HepG2 (cell line): ENCODE data around the gene ACTRT2.

Experiments used
- CBX5 ChIP-seq: sonication (generic); formaldehyde crosslinking; IDR thresholded peaks from 2 replicates; pipeline ENCODE4 v1.4.0; 2020; ENCODE audit warnings: missing genetic modification reagents, borderline replicate concordance
- HOXA7 ChIP-seq: sonication (generic); formaldehyde crosslinking; IDR thresholded peaks from 2 replicates; pipeline ENCODE4 v1.8.1; 2022; ENCODE audit warnings: mild to moderate bottlenecking, missing genetic modification reagents, moderate library complexity
- MED8 ChIP-seq: sonication (generic); formaldehyde crosslinking; IDR thresholded peaks from 2 replicates; pipeline ENCODE4 v1.8.1; 2023; ENCODE audit warnings: mild to moderate bottlenecking, missing genetic modification reagents; ENCODE audit not compliant: insufficient replicate concordance
- NFYB ChIP-seq: sonication (generic); formaldehyde crosslinking; IDR thresholded peaks from 2 replicates; pipeline ENCODE4 v1.4.0; 2020; ENCODE audit warnings: missing genetic modification reagents
- NPAS2 ChIP-seq: sonication (generic); formaldehyde crosslinking; IDR thresholded peaks from 2 replicates; pipeline ENCODE4 v1.8.0; 2022; ENCODE audit warnings: mild to moderate bottlenecking, missing genetic modification reagents, borderline replicate concordance
- SCMH1 ChIP-seq: sonication (generic); formaldehyde crosslinking; IDR thresholded peaks from 2 replicates; pipeline ENCODE4 v1.9.0; 2021; ENCODE audit warnings: missing genetic modification reagents, mild to moderate bottlenecking, borderline replicate concordance
- TBP ChIP-seq: sonication (generic); formaldehyde crosslinking; IDR thresholded peaks from 2 replicates; pipeline ENCODE4 v1.5.0; 2020; ENCODE audit warnings: missing genetic modification reagents
- ZBTB43 ChIP-seq: sonication (generic); formaldehyde crosslinking; conservative IDR thresholded peaks from 2 replicates; pipeline ENCODE4 v1.4.0; 2020; ENCODE audit warnings: missing genetic modification reagents
- ZKSCAN8 ChIP-seq: IDR thresholded peaks from 2 replicates; pipeline ENCODE4 v1.6.1; 2016; ENCODE audit warnings: borderline replicate concordance, missing genetic modification reagents, missing compliant biosample characterization
- ZNF274 ChIP-seq: sonication (generic); formaldehyde crosslinking; IDR thresholded peaks from 2 replicates; pipeline ENCODE4 v1.5.1; 2020; ENCODE audit warnings: mild to moderate bottlenecking, missing genetic modification reagents
- TF ChIP-seq, protein P1 (sequence below): sonication (generic); formaldehyde crosslinking; IDR thresholded peaks from 2 replicates; pipeline ENCODE4 v1.4.0; 2020; ENCODE audit warnings: missing genetic modification reagents, borderline replicate concordance
- TF ChIP-seq, protein P2 (sequence below): sonication (generic); formaldehyde crosslinking; IDR thresholded peaks from 2 replicates; pipeline ENCODE4 v1.4.0; 2020; ENCODE audit warnings: missing genetic modification reagents

GRCh38 chr1:3009556-3009955, 11.7 kb upstream of the ACTRT2 start:
- no peak for TF ChIP-seq MED8
- no peak for TF ChIP-seq ZBTB43 (CRISPR knock-in tag)
- TF ChIP-seq TBP = no peak
- TF ChIP-seq CBX5 (CRISPR knock-in tag) = no peak
- TF ChIP-seq, protein P1, sequence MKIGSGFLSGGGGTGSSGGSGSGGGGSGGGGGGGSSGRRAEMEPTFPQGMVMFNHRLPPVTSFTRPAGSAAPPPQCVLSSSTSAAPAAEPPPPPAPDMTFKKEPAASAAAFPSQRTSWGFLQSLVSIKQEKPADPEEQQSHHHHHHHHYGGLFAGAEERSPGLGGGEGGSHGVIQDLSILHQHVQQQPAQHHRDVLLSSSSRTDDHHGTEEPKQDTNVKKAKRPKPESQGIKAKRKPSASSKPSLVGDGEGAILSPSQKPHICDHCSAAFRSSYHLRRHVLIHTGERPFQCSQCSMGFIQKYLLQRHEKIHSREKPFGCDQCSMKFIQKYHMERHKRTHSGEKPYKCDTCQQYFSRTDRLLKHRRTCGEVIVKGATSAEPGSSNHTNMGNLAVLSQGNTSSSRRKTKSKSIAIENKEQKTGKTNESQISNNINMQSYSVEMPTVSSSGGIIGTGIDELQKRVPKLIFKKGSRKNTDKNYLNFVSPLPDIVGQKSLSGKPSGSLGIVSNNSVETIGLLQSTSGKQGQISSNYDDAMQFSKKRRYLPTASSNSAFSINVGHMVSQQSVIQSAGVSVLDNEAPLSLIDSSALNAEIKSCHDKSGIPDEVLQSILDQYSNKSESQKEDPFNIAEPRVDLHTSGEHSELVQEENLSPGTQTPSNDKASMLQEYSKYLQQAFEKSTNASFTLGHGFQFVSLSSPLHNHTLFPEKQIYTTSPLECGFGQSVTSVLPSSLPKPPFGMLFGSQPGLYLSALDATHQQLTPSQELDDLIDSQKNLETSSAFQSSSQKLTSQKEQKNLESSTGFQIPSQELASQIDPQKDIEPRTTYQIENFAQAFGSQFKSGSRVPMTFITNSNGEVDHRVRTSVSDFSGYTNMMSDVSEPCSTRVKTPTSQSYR (CRISPR knock-in tag) = no peak
- no peak for TF ChIP-seq NPAS2 (CRISPR knock-in tag)
- TF ChIP-seq SCMH1 (CRISPR knock-in tag) = no peak
- TF ChIP-seq ZNF274 = no peak
- no peak for TF ChIP-seq NFYB (CRISPR knock-in tag)
- TF ChIP-seq, protein P2, sequence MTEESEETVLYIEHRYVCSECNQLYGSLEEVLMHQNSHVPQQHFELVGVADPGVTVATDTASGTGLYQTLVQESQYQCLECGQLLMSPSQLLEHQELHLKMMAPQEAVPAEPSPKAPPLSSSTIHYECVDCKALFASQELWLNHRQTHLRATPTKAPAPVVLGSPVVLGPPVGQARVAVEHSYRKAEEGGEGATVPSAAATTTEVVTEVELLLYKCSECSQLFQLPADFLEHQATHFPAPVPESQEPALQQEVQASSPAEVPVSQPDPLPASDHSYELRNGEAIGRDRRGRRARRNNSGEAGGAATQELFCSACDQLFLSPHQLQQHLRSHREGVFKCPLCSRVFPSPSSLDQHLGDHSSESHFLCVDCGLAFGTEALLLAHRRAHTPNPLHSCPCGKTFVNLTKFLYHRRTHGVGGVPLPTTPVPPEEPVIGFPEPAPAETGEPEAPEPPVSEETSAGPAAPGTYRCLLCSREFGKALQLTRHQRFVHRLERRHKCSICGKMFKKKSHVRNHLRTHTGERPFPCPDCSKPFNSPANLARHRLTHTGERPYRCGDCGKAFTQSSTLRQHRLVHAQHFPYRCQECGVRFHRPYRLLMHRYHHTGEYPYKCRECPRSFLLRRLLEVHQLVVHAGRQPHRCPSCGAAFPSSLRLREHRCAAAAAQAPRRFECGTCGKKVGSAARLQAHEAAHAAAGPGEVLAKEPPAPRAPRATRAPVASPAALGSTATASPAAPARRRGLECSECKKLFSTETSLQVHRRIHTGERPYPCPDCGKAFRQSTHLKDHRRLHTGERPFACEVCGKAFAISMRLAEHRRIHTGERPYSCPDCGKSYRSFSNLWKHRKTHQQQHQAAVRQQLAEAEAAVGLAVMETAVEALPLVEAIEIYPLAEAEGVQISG = no peak
- no peak for TF ChIP-seq HOXA7 (CRISPR knock-in tag)
- TF ChIP-seq ZKSCAN8 (CRISPR knock-in tag) = no peak
